ENCODE data around the gene PPIG. TPM values are rescaled to one million over a fixed set of nuclear protein-coding genes. Genes with fewer than 3 reads are reported as not detected.
"Not testable (repeated sequence)": the region's sequence is repeated elsewhere in the genome, so short reads cannot be mapped to it uniquely, and the experiment has no call there.

The PPIG gene
- total RNA-seq, result 34.7 TPM
- long read RNA-seq, partial matches to known transcripts, result 1 of 8 reads
- long read RNA-seq, other reads (novel, unspliced or antisense), result 4 of 8 reads

GRCh38 chr2:169584005-169584877, at the start of gene PPIG:
TSS of gene PPIG (plus strand) at chr2:169584351. CDS start at chr2:169604042, 19,691 bp downstream.
- intact Hi-C loops (cut with DNase I), result loop anchor here (5.0 kb wide), 1 partner anchor 108 kb away; the partner anchor contains the start of genes CFAP210 and PHOSPHO2
- DNase-seq (ENCODE audit: missing footprints), result peak; percentile 95
- peak; percentile 95 for ATAC-seq

DNA sequence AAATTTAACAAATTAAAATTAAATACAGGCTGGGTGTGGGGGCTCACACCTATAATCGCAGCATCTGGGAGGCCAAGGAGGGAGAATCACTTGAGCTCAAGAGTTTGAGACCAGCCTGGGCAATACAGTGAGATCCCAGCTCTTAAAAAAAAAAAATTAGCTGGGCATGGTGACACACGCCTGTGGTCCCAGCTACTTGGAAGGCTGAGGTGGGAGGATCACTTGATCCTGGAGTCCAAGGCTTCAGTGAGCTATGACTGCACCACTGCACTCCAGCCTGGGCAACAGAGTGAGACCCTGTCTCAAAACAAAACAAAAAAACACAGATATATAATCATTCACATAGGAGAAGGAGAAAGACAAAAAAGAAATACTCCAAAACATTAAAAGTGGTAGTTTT, 44.7 kb upstream of the PPIG start:
- ATAC-seq; intact Hi-C loops (cut with DNase I); DNase-seq (ENCODE audit: missing footprints): not testable (repeated sequence)

DNA sequence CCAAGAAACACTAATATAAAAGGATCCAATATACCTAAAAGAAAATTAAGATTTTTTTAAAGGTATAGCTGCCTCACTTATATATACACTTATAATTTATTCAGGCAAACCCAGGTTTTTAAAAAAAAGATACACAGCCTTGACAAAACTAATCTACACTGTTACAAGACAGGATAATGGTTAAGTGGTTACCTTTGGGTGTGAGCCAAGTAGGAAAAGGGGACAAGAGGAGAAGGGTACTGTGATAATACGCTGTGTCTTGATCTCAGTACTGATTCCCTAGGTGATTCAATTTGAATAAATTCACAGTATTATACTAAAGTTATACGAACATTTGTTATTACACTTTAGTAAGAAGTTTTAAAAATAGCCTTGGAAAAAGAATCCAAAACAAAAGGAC, 44.0 kb upstream of the PPIG start:
- intact Hi-C loops (cut with DNase I), result no loop called here
- no peak for DNase-seq (ENCODE audit: missing footprints)
- no peak for ATAC-seq

- intact Hi-C loops (cut with DNase I), result no loop called here
- ATAC-seq (no peak), DNase-seq (ENCODE audit: missing footprints) (no peak)
Observed at GRCh38 chr2:169542433-169542832, 41.7 kb upstream of the PPIG start.

DNA sequence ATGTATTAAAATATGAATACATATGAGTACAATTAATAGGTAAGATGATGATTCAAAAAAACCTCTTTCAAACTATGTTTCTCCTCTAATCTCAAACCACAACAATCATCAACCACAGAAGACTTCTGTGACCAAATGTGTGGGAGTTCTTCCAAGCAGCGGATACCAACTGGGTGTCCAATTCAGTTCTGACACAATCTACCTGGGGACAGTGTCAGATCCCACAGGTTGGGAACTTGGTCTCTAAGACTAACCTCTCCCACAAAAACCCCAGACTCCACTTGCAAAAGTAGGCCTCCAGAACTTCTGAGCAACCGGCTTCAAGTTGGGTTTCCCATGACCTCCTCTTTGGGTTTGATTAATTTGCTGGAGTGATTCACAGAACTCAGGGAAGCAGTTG, 37.4 kb upstream of the PPIG start:
- DNase-seq (ENCODE audit: missing footprints) (no peak), ATAC-seq (no peak)
- intact Hi-C loops (cut with DNase I), result no loop called here

- ATAC-seq (no peak), DNase-seq (ENCODE audit: missing footprints) (no peak)
- intact Hi-C loops (cut with DNase I), result no loop called here
Observed at GRCh38 chr2:169561364-169561763, 22.8 kb upstream of the PPIG start.

GRCh38 chr2:169562084-169562483, 22.1 kb upstream of the PPIG start:
- DNase-seq (ENCODE audit: missing footprints); ATAC-seq; intact Hi-C loops (cut with DNase I): not testable (repeated sequence)

DNA sequence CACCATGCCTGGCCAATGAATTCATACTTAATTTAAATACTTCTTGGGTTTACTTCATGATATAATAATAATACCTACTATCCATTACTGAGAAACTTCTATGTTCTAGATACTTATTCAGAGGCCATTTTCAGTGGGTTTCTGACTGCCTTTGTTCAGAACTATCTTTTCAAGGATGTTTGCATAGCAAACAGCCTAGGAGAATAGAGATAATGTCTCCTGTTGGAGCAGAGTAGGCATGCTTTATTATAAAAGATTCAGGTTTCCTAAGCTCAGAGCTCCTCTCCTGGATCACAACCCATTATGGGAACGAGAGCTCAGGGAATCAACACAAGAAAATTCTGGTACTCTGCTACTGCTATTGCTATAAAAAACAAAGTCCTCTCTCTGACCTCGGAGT, 21.6 kb upstream of the PPIG start:
- DNase-seq (ENCODE audit: missing footprints), result no peak
- intact Hi-C loops (cut with DNase I), result no loop called here
- ATAC-seq, result no peak

- no peak for DNase-seq (ENCODE audit: missing footprints)
- intact Hi-C loops (cut with DNase I), result no loop called here
- ATAC-seq, result no peak
Observed at GRCh38 chr2:169565686-169566085, 18.5 kb upstream of the PPIG start.

DNA sequence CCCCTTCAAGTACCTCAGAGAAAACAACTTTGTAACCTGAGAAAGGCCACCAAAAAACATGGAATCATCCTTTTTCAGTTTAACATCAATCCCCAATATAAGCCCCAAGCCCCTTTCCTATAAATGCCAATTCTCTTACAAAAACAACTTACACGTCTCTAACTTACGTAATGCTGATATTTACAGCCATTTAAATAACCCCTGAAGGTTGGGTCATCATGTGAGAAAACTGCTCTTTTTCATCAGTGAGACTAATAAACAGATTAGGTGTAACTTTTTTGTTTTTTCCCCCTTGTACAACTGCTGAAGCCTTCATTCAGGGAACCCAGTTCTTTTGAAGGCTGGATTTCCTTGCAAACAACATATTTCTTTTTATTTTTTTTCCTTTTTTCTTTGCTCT, 14.2 kb upstream of the PPIG start:
- DNase-seq (ENCODE audit: missing footprints) (no peak), ATAC-seq (no peak)
- intact Hi-C loops (cut with DNase I), result no loop called here

- DNase-seq (ENCODE audit: missing footprints); intact Hi-C loops (cut with DNase I); ATAC-seq: not testable (repeated sequence)
Observed at GRCh38 chr2:169570752-169571151, 13.4 kb upstream of the PPIG start.

GRCh38 chr2:169571571-169571970, 12.6 kb upstream of the PPIG start:
- ATAC-seq, result no peak
- DNase-seq (ENCODE audit: missing footprints), result no peak
- intact Hi-C loops (cut with DNase I), result no loop called here

DNA sequence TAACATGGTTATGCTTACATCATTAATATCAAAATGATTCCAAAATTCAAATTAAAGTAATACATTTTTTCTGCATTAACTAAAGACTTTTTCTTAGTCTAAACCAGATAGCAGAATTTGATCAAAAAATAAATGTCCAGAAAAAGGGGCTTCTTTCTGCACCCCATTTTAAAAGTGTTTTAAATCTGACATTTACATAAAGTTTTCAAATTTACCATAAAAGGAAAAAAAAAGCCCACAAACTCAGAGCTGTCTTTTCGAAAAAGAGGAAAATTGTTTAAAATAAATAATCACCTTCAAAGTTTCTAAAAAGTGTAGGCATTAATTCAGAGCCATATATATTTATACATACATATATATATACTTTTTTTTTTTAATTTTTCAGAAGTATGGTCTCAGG, 12.0 kb upstream of the PPIG start:
- DNase-seq (ENCODE audit: missing footprints) (no peak), ATAC-seq (no peak)
- intact Hi-C loops (cut with DNase I), result no loop called here

DNA sequence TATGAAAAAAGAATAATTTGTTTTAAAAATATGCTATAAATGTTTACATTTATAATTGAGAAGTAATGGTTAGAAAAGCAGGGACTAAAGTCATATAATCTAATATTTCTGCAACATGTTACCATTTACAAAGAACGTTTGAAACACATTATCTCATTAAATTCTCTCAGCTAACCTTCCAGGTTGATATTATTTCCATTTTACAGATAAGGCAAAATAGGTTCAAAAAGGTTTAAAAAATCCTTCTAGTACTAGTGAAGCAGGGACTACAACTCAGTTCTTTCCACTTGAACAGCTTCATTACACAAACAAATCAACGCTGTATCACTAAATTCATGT, 11.4 kb upstream of the PPIG start:
- ATAC-seq, result no peak
- no peak for DNase-seq (ENCODE audit: missing footprints)
- intact Hi-C loops (cut with DNase I), result no loop called here

- peak; percentile 95 for DNase-seq (ENCODE audit: missing footprints)
- peak; percentile 99 for ATAC-seq
- intact Hi-C loops (cut with DNase I), result no loop called here
Observed at GRCh38 chr2:169573160-169573973, 10.8 kb upstream of the PPIG start, which contains the start of gene FASTKD1. TSS of gene FASTKD1 (minus strand) at chr2:169573865. CDS start at chr2:169572029, 1,836 bp downstream.

DNA sequence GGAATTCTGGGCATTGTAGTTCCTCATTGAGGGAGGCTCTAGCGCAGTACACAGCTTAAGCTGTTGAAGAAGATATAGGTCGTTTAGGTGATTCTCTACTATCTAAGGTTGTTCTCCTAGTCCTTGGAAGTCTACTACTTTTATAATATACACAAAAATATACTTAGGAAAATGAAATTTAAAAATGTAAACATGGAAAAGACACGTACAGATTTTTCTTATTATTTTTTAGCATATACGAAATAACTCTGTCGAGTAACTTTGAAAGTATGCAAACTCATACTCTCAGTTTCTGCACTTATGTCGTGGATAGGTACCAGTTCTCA, 10.2 kb upstream of the PPIG start:
- no peak for DNase-seq (ENCODE audit: missing footprints)
- no peak for ATAC-seq
- intact Hi-C loops (cut with DNase I), result no loop called here

DNA sequence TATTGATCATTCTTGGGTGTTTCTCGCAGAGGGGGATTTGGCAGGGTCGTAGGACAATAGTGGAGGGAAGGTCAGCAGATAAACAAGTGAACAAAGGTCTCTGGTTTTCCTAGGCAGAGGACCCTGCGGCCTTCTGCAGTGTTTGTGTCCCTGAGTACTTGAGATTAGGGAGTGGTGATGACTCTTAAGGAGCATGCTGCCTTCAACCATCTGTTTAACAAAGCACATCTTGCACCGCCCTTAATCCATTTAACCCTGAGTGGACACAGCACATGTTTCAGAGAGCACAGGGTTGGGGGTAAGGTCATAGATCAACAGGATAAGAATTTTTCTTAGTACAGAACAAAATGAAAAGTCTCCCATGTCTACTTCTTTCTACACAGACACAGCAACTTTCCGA, 9.6 kb upstream of the PPIG start:
- ATAC-seq; intact Hi-C loops (cut with DNase I); DNase-seq (ENCODE audit: missing footprints): not testable (repeated sequence)

GRCh38 chr2:169575264-169575663, 8.9 kb upstream of the PPIG start:
- DNase-seq (ENCODE audit: missing footprints); ATAC-seq; intact Hi-C loops (cut with DNase I): not testable (repeated sequence)

GRCh38 chr2:169579044-169579443, 5.1 kb upstream of the PPIG start:
- ATAC-seq, result no peak
- no peak for DNase-seq (ENCODE audit: missing footprints)
- intact Hi-C loops (cut with DNase I), result no loop called here
